HG02852 (cell line): ENCODE results near the gene P4HTM.
A peak's percentile ranks its signal among the peaks of the same experiment; 100 is the strongest.

ENCODE experiments used
- ATAC-seq: cut with Tn5 transposase; IDR thresholded peaks from one replicate; pipeline ENCODE4 v1.9.1; 2021; ENCODE audit warnings: mild to moderate bottlenecking, moderate library complexity; ENCODE audit not compliant: unreplicated experiment

The P4HTM gene

DNA sequence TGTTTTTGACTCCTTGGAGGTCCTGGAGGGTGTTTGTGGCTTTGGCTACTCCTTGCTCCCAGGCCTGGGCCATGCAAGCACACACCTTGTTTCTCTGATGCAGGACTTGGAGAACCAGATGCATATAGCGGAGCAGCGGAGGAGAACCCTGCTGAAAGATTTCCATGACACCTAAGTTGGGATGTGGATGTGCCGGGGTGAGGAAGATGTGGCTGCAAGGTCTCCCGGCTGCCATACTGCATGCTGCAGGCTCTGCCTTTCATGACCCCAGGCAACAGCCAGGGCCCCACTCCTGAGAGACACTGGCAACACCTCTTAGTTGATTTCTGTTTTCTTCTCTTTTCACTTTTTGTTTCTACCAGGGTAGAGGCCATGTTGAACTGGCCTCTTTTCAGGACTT lies 6.9 kb upstream of the P4HTM start:
- ATAC-seq: no peak

DNA sequence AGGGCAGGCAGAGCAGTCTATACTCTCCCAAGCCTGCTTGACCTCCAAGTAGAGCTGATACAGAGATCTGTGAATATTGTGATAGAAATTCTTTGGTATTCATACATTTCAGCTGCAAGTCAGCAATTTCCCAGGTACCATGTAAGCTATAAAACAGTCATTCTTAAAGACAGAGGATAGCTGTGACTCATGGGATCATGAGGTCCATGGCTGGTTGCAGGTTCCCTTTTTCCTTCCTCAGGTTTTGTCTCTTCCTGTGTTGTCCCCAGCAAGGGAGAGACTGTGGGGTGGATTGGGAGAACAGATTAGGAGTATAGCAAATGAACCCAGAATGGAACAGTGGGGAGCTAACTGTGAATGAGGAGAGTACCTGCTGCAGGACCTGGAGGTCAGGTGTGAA lies 5.4 kb upstream of the P4HTM start:
- ATAC-seq: no peak

DNA sequence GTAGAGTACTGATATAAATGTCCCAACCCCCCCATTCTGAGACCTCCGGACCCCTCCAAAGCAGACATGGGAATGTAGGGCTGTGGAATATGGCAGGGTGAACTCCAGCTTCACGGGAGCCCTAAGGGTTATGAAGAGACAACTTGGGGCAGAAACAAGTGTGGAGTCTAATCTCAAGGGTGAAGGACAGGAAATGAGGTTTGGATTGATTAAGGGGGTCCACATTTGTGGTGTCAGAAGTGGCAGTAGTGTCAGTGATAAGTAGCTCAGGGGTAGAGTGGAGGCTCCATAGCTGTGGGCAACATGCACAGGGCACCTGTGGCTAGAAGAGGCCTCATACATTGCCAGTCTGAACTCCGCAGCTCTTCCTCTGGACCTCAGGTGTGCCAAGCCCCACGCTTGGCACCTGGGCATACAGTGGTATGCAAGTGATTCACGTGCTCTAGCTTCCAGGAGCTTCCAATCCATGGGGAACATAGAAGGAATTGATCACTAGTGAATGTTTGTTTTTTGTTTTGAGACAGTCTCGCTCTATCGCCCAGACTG lies 4.1 kb upstream of the P4HTM start:
- ATAC-seq: no peak

DNA sequence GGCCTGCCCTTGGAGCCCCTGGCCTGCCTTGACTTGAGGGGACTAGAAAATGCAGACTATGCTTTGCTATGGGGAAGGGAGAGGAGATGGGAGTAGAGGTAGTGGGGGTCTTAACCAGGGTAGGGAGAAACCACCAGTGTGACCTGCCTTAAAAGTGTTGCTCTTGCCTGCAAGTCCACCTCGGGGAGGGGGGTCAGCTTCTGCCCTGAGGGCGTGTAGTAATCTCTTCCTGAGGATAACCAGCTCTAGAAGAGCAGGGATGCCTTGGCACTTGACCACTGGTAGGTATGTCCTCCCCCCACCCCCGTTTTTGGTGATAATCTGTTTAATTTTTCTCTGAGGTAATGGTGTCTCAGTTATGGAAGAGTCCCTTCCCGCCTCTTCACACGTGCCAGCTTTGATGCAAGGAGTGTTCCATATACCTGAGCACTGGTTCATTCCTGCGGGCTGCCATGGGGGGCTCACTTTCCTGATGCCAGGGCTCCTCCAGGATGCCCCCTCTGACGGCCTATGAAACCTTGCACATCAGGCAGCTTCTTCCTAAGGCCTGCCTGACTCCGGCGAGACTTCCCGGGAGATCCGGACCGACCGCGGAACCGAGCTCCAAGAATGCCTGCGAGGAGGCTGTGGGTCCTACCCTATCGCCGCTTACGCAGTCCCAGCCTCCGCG lies 780 bp upstream of the P4HTM start:
- no peak for ATAC-seq

DNA sequence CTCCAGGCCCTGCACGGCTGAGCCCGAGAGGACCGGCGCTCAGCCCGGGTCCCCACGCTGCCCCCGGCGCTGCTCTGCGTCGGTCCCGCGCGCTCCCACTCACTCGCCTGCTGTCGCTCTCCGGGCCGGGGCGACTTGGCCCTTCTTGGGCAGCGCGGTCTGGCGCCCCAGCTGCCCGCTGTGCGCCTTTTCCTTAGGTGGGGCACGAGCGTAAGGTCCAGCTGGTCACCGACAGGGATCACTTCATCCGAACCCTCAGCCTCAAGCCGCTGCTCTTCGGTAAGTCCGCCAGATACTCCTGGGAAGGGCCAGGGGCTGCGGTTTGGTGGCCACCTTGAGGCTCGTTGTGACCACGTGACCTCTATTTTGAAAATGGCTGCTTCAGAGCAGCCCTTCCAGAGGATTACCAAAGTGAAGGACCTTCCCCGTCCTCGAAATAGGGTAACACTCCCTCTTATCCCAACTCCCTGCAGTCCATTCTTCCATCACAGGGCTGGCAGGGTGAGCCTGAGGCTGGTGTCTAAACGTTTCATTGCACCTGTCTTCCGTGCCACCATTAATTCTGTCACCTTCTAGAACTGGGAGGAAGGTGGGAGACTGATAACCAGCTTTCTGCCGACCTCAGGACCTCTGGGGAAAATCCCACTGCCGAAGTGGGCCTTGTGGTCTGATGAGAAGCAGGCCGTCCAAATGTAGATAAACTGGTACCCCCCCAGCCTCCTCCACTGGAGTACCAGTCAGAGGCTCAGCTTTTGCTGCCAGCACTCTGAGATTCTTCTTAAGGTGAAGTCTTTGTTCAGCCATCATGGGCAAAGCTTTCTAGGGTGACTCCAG lies 812 bp downstream of the P4HTM start:
- peak; percentile 20 for ATAC-seq

DNA sequence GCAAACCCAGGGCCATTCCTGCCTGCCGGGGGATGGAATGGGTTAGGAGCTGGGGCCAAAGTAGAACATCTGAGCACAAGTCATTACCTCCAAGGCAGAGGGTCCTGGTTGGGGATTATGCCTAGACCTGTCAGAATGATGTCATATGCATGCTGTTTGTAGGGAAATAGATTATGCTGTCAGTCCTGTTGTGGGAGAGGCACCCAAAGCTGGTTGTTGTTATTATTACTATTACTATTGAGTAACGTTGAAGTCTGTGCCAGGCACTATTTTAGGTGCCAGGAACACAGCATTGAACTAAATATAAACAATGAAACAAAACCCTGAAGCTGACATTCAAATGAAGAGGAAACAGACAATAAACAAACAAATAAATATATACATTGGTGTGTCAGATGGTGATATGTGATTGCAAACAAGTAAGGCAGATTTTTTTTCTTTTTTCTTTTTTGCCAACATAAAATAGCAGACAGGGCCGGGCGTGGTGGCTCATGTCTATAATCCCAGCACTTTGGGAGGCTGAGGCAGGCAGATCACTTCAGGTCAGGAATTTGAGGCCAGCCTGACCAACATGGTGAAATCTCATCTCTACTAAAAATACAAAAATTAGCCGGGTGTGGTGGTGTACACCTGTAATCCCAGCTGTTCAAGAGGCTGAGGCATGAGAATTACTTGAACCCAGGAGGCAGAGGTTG lies 2.0 kb downstream of the P4HTM start:
- no peak for ATAC-seq

DNA sequence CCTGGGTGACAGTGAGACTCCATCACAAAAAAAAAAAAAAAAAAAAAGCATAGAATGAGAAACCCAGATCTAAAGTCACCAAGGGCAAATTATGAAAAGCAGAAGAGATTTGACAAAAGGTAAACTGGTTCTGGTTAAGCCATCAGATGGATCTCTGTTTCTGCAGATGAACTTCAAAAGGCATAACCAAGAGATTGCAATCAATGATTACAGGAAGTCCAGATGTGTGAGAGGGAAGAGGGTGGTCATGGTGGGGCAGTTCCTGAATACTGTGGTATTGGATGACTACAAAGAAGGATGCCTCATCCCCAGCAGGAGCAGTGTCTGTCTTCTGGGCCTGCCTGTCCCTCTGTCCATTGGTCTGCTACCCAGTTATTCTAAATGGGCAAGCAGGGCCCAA lies 3.8 kb downstream of the P4HTM start:
- no peak for ATAC-seq

DNA sequence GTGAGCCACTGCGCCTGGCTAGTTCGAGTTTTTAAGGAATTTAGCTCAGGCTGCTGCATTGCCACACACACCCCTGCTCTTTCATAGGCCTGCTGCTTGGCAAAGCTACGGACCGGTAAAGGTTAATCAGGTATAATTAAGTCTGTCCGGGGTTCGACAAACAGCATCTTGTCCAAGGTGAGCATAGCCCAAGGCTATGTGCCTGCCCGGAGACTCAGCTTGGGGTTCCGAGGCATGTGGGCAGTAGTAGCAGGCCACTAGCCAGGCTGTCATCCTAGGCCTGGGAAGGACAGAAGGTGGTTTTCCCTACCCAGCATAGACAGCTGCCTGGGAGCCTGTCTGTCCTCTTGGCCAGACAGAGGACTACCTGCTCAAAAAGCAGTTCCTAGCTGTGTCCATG lies 6.6 kb downstream of the P4HTM start:
- no peak for ATAC-seq

DNA sequence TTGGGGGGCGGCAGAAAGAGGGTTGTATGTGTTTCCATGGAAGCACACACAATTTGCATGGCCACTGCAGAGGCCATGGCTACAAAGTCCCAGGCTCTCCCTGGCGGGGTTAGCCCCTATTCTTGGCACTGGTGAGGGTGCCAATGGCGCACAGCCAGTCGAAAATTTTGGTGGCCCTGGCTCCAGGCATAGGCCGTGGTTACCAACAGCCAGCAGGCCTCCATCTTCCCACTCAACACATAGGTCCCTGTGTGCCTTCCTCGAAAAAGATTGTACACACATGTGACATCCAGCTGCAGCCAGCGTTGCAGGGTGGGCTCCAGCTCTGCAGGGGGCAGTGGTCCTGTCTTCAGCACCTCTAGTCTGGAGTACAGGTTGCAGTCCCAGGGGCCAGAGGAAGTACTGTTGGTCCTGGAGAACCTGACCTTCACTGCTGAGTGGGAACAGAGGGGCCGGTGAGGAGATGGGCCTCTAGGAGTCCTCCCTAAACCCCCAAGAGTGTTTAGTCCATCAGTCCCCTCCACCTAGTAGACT lies 7.1 kb downstream of the P4HTM start:
- ATAC-seq: no peak

DNA sequence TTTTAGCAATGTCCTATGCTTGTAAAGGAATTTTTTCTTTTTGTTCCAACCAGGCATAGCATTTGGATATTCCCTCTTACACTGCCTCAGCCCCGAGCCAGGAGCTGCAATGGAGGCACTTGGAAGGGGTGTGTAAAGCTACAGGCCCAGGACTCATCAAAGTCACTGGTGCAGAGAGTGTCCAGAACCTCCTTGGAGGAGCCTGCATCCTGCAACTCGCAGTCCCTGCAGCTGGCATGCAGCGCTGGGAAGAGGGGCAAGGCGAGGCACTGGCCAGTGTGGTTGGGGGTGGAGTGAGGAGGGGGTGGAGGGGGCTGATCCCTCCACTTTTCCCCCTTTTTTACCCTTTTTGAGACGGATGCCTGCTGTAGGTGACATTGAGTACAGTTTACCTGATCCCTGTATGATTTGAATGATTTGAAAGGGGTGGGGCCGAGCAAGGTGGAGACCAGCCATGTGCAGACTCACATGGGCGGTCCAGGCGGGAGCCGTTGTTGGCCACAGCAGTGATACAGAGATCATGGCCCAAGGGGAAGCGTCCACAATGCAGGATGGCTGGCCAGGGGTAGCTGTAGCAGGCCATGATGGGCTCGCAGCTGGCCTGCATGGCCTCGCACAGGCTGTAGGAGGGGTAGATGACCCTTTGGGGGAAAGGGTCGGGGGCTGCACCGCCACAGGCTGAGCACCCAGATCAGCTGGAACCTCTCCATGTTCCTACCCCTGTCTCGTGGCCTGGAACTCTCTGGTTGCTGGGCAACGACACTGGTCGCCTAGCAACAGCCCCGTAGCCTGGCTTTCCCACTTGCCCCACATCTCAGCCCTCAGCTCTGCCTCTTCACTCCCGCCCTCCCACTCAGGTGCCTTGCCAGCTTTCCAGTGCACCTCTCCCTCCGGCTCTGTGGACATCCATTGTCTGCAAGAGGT lies 7.9 kb downstream of the P4HTM start:
- ATAC-seq: no peak

DNA sequence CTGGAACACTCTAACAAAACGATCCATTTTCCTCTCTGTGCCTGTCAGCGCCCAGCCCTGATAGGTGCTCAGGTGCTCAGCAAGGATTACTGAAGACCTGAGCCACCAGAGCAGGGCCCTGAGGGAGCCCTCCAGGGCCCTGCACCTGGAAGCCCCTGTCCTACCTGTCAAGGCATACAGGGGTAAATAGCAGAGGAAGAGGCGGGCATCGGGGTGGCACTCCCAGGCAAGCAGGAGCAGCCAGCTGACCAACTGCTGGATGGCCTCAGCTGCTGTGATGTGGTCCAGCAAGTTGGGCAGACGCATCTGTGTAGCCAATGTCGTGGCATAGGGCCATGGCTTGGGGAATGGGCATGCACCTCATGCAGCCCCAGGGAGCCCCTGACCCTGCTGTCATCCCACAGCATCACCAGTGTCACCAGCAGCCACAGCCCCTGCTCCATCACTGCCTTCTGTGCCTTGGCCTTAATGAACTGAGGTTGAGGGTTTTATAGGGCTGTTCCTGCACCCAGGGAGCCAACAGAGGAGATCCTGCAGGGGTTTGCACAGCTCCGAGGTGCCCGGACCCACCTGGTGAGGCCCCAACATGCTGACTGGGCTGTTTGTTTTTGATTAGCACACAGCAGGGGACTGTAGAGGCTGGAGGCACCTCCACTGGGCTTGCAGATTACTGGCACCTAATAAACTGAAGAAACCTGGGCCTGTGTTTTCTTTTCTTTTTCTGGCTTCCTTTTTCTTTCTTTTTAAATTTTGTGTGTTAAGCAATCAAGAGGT lies 9.2 kb downstream of the P4HTM start:
- no peak for ATAC-seq

DNA sequence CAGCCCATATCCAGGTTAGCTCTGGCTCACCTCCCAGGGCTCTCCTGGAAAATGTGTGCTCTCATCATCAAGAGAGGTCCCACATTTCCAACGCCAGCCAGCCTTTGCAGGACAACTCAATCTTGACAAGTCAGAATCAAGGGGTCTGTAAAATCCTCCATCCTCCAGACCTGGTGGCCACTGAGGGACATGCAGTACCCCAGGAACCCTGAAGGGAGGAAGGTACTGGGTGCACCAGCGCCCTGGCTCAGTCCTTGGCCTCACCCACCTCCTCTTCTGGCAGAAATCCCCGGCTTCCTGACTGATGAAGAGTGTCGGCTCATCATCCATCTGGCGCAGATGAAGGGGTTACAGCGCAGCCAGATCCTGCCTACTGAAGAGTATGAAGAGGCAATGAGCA lies 11.1 kb downstream of the P4HTM start:
- no peak for ATAC-seq

DNA sequence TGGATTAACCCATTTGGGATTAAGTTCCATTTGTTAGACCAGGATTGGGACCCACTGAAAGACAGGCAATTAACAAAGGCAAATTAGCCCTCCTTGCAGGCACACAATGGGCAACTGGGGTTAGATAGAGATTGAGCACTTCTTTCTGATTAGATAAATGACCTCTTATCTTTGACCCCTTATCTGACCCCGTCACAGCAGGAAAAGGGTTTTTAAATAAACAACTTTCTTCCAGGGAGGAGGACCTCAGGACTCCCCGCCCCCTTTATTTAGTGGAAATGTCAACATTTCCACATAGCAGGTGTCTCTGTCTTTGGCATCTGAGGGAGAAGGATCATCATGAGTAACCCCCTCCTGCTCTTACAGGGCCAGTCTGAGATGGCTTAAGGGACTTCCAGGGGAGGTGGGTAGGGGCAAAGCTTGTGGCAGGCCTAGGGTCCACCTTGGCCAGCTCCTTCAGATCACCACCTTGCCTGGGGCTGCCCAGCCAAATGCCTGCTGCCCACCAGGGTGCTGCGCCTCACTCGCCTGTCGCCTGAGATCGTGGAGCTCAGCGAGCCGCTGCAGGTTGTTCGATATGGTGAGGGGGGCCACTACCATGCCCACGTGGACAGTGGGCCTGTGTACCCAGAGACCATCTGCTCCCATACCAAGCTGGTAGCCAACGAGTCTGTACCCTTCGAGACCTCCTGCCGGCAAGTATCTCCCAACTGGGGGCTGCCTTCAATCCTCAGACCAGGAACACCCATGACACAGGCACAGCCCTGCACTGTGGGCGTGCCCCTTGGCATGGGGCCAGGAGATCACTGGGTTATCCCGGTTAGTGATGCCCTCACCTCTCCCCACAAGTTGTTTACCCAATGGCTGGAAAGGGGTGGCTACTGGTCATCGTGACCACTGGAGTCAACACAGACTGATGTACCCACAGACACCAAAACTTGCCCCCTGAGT lies 14.6 kb downstream of the P4HTM start:
- no peak for ATAC-seq

DNA sequence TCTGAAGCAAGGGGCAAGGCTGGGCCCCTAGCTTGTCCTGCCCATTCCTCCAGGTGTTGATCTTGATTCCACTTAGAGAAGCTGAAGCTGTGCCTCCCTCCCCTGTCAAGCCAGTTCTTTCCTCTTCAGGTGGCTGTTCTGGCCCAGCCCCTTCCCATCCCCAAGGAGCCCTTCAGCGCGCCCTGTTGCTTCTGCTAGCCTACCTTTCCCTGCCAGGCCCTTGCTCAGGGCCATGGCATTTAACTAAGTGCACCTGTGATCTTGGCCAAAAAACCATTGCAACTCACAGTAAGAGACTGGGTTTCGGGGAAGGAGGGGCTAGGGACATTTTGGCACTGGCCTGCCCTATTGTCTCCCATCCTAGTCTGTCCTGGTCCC lies 15.3 kb downstream of the P4HTM start:
- ATAC-seq: no peak

DNA sequence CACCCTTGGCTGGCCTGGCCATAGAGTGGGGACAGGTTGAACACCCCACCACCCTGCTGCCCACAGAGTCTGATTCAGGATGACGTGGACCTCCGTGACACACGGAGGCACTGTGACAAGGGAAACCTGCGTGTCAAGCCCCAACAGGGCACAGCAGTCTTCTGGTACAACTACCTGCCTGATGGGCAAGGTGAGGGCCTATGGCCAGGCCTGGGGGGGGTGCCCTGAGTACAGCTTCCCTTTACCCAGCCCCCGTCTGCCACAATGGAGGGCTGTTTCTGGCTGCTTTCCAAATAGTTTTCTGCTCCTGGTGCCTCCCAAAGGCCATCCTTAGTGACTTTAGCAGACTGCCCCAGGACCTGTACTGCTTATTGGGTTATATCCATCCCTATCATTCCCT lies 16.0 kb downstream of the P4HTM start:
- no peak for ATAC-seq

DNA sequence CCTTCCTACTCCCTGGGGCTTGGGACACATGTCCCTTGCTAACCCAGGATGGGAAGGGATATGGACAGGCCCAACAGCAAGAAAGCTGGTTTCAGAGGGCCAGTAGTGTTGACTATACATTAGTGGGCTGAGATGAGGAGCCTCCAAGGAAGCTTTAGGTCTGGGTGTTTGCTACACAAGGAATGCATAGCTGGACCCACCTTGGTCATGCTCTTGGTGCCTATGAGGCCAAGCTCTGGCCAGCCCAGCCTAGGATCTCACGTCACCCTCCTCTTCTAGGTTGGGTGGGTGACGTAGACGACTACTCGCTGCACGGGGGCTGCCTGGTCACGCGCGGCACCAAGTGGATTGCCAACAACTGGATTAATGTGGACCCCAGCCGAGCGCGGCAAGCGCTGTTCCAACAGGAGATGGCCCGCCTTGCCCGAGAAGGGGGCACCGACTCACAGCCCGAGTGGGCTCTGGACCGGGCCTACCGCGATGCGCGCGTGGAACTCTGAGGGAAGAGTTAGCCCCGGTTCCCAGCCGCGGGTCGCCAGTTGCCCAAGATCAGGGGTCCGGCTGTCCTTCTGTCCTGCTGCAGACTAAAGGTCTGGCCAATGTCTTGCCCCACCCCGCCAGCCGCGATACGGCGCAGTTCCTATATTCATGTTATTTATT lies 16.5 kb downstream of the P4HTM start:
- ATAC-seq: peak; percentile 7

DNA sequence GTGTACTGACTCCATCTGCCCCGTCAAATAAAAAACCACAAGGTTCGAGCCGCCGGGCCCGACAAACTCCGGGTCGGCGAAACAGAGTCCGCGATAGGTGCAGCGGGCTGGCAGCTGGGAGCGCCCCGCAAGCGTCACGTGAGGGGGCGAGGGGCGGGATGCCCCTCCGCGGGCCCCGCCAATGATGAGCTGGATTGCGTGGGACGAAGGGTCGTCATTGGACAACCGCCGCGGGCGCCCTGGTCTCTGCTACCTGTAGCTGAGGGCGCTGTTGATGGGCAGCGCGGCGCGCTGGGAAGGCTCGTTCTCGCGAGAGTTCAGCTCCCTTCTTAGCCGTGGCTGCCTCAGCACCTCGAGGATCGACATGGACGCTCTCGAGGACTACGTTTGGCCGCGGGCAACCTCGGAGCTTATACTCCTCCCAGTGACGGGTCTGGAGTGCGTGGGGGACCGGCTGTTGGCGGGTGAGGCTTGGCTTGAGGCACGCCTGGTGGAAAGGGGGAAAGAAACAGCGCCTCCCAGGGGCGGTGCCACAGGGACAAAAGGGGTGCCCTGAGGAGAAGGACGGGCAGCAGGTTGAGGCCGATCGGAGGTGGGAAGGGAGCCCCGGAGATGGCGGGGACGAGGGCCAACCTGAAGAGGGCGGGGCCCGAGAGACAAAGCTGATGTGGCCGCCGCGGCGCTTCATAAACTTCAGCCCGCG lies 17.2 kb downstream of the P4HTM start, which contains the start of gene WDR6:
Gene WDR6, plus strand, starts transcription at position 324 of the 703 bp plus-strand sequence. Its CDS starts 41 bp downstream, at position 365.
- peak; percentile 80 for ATAC-seq
